Neuronal stem cell (in vitro differentiated cells): ENCODE data around the gene EYS.

Source experiments
- DNase-seq: peaks from one replicate; pipeline ENCODE4 v3.0.0-alpha.2; 2013; ENCODE audit warnings: low spot score
- H2AFZ ChIP-seq: one replicate; pipeline ENCODE4 v1.6.1; 2013; ENCODE audit warnings: mild to moderate bottlenecking, low read length, inconsistent platforms
- H2AK5ac ChIP-seq: 2 replicates; pipeline ENCODE4 v1.6.1; 2013; ENCODE audit warnings: low read depth, mild to moderate bottlenecking, inconsistent platforms, low read length, moderate library complexity, mixed read lengths
- H2BK120ac ChIP-seq: 2 replicates; pipeline ENCODE4 v1.6.1; 2013; ENCODE audit warnings: low read depth, mild to moderate bottlenecking, inconsistent platforms, low read length, moderate library complexity, mixed read lengths
- H2BK12ac ChIP-seq: one replicate; pipeline ENCODE4 v1.6.1; 2013; ENCODE audit warnings: low read length, inconsistent platforms
- H2BK15ac ChIP-seq: 2 replicates; pipeline ENCODE4 v1.6.1; 2013; ENCODE audit warnings: mild to moderate bottlenecking, low read length, inconsistent platforms, mixed read lengths
- H2BK5ac ChIP-seq: one replicate; pipeline ENCODE4 v1.6.1; 2013; ENCODE audit warnings: inconsistent platforms, mild to moderate bottlenecking, low read length, moderate library complexity
- H3K14ac ChIP-seq: one replicate; pipeline ENCODE4 v1.6.1; 2013; ENCODE audit warnings: low read length, inconsistent platforms
- H3K18ac ChIP-seq: 2 replicates; pipeline ENCODE4 v1.6.1; 2013; ENCODE audit warnings: low read length, inconsistent platforms
- H3K23ac ChIP-seq: 2 replicates; pipeline ENCODE4 v1.6.1; 2013; ENCODE audit warnings: low read depth, mild to moderate bottlenecking, mixed read lengths, low read length, inconsistent platforms; ENCODE audit not compliant: poor library complexity
- H3K27ac ChIP-seq: replicated peaks from 3 replicates; pipeline ENCODE4 v1.5.1; 2013; ENCODE audit warnings: low read length, inconsistent platforms
- H3K27me3 ChIP-seq, 3 experiments: 2 replicates each; pipeline ENCODE4 v1.6.1; 2013; ENCODE audit warnings: low read length in 3 of 3, mild to moderate bottlenecking in 2 of 3, inconsistent platforms in 1 of 3, low read depth in 1 of 3, mixed read lengths in 1 of 3, moderate library complexity in 1 of 3; ENCODE audit not compliant: control insufficient read depth in 3 of 3, insufficient read depth in 3 of 3
- H3K36me3 ChIP-seq, 2 donors: replicated peaks in 1 of 2; 2 replicates each; pipeline ENCODE4 v1.6.1; 2013; ENCODE audit warnings: low read length in 2 of 2; ENCODE audit not compliant: control insufficient read depth in 2 of 2, insufficient read depth in 2 of 2
- H3K4ac ChIP-seq: 2 replicates; pipeline ENCODE4 v1.6.1; 2013; ENCODE audit warnings: inconsistent platforms, mild to moderate bottlenecking, low read length, moderate library complexity
- H3K4me1 ChIP-seq, 2 donors: 1 replicate in 1 of 2; 2 replicates in 1 of 2; pipeline ENCODE4 v1.6.1; 2013; ENCODE audit warnings: low read length in 2 of 2, low read depth in 1 of 2; ENCODE audit not compliant: control insufficient read depth in 2 of 2, insufficient read depth in 1 of 2
- H3K4me2 ChIP-seq: one replicate; pipeline ENCODE4 v1.6.1; 2013; ENCODE audit warnings: mild to moderate bottlenecking, low read length, inconsistent platforms; ENCODE audit not compliant: insufficient read depth, poor library complexity, severe bottlenecking
- H3K4me3 ChIP-seq, 2 donors: 2 replicates each; pipeline ENCODE4 v1.5.1; 2013; ENCODE audit warnings: low read length in 2 of 2, mild to moderate bottlenecking in 2 of 2, inconsistent platforms in 1 of 2, moderate library complexity in 1 of 2
- H3K79me1 ChIP-seq: one replicate; pipeline ENCODE4 v1.6.1; 2013; ENCODE audit warnings: low read depth, mild to moderate bottlenecking, inconsistent platforms, low read length, moderate library complexity
- H3K9ac ChIP-seq: one replicate; pipeline ENCODE4 v1.6.1; 2013; ENCODE audit warnings: mild to moderate bottlenecking, low read depth, low read length, inconsistent platforms; ENCODE audit not compliant: poor library complexity
- H3K9me3 ChIP-seq, 2 donors: replicated peaks in 1 of 2; 2 replicates each; pipeline versions ENCODE3 to v1.6.1; 2013; ENCODE audit warnings: low read length in 2 of 2, mild to moderate bottlenecking in 2 of 2, inconsistent platforms in 1 of 2, low read depth in 1 of 2, mixed read lengths in 1 of 2, moderate library complexity in 1 of 2; ENCODE audit not compliant: control insufficient read depth in 2 of 2, insufficient read depth in 1 of 2
- H4K8ac ChIP-seq: one replicate; pipeline ENCODE4 v1.6.1; 2013; ENCODE audit warnings: low read depth, mild to moderate bottlenecking, inconsistent platforms, low read length, moderate library complexity
- H4K91ac ChIP-seq: one replicate; pipeline ENCODE4 v1.6.1; 2013; ENCODE audit warnings: low read length, low read depth, mild to moderate bottlenecking, inconsistent platforms; ENCODE audit not compliant: poor library complexity
- WGBS, 2 donors: extraction: QIAGEN DNeasy Blood & Tissue Kit; methylation state at CpG; one replicate each; pipeline ENCODE4 v1.1.7; 2013; ENCODE audit warnings: missing lambda C conversion rate in 2 of 2, mixed read lengths in 1 of 2; ENCODE audit not compliant: insufficient read length in 2 of 2, insufficient replicate concordance in 1 of 2; ENCODE audit errors: extremely low coverage in 2 of 2; 5-methylcytosine and 5-hydroxymethylcytosine counted together

Gene EYS

GRCh38 chr6:65098349-65098748 is 608.7 kb downstream of the EYS start:
- Histone ChIP-seq H3K4ac (no peak overlapping the region), H2BK5ac (no peak overlapping the region), H3K9ac (no peak overlapping the region), H2AK5ac (no peak overlapping the region), H3K4me2 (no peak overlapping the region), H2AFZ (no peak overlapping the region), H3K36me3 (no peaks in the 10 kb centered on the region), H3K18ac (no peak overlapping the region), H3K79me1 (no peaks in the 10 kb centered on the region), H3K27me3 (no peaks in the 10 kb centered on the region), H4K91ac (no peak overlapping the region), H3K27ac (no peak overlapping the region), H2BK120ac (no peak overlapping the region), H3K4me3 (no peak overlapping the region), H2BK12ac (no peak overlapping the region), H4K8ac (no peak overlapping the region), H2BK15ac (no peak overlapping the region), H3K9me3 (no peaks in the 10 kb centered on the region), H3K4me1 (no peaks in the 10 kb centered on the region), H3K14ac (no peak overlapping the region), H3K23ac (no peak overlapping the region)
- WGBS, 2 donors: no CpG with 5 or more reads among the region's 1 CpG
- DNase-seq: no peak

- Histone ChIP-seq H2BK12ac (no peak overlapping the region), H3K79me1 (no peaks in the 10 kb centered on the region), H3K4me1 (no peaks in the 10 kb centered on the region), H3K27me3 (no peaks in the 10 kb centered on the region), H3K18ac (no peak overlapping the region), H4K91ac (no peak overlapping the region), H2BK120ac (no peak overlapping the region), H3K36me3 (no peaks in the 10 kb centered on the region), H3K27ac (no peak overlapping the region), H3K9me3 (peaks cover 0 to 3% of the 10 kb centered on the region in 2 donors), H3K4me2 (no peak overlapping the region), H3K23ac (no peak overlapping the region), H3K9ac (no peak overlapping the region), H2BK5ac (no peak overlapping the region), H3K4me3 (no peak overlapping the region), H2BK15ac (no peak overlapping the region), H2AFZ (no peak overlapping the region), H2AK5ac (no peak overlapping the region), H3K4ac (no peak overlapping the region), H4K8ac (no peak overlapping the region), H3K14ac (no peak overlapping the region)
- DNase-seq: no peak
- WGBS, 2 donors: no CpG with 5 or more reads among the region's 8 CpGs
Observed at GRCh38 chr6:65091561-65091960, 615.5 kb downstream of the EYS start.

DNA sequence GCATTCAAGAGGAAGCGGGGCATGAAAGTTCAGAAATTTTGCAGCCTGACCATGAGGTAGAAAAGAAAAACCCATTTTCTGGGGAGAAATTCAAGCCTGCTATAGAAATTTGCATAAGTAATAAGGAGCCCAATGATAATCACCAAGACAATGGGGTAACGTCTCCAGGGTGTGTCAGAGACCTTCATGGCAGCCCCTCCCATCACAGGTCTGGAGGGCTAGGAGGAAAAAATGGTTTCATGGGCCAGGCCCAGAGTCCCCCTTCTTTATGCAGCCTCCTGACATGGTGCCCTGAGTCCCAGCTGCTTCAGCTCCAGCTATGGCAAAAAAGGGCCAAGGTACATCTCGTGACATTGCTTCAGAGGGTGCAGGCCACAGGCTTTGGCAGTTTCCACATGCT is 618.5 kb downstream of the EYS start:
- H4K91ac ChIP-seq: no peak overlapping the region
- H2BK15ac ChIP-seq: no peak overlapping the region
- no peak overlapping the region for H3K14ac ChIP-seq
- no peak overlapping the region for H3K9ac ChIP-seq
- no peaks in the 10 kb centered on the region for H3K4me1 ChIP-seq
- H3K4ac ChIP-seq: no peak overlapping the region
- H4K8ac ChIP-seq: no peak overlapping the region
- H2BK120ac ChIP-seq: no peak overlapping the region
- no peak overlapping the region for H2AFZ ChIP-seq
- no peak overlapping the region for H2BK5ac ChIP-seq
- no peak overlapping the region for H3K4me2 ChIP-seq
- H3K36me3 ChIP-seq: no peaks in the 10 kb centered on the region
- no peaks in the 10 kb centered on the region for H3K27me3 ChIP-seq
- no peak for DNase-seq
- no CpG with 5 or more reads among the region's 3 CpGs for WGBS, 2 donors
- no peak overlapping the region for H3K4me3 ChIP-seq
- H2BK12ac ChIP-seq: no peak overlapping the region
- H3K18ac ChIP-seq: no peak overlapping the region
- H3K23ac ChIP-seq: no peak overlapping the region
- peaks cover 0 to 3% of the 10 kb centered on the region in 2 donors for H3K9me3 ChIP-seq
- H2AK5ac ChIP-seq: no peak overlapping the region
- H3K79me1 ChIP-seq: no peaks in the 10 kb centered on the region
- H3K27ac ChIP-seq: no peak overlapping the region

DNA sequence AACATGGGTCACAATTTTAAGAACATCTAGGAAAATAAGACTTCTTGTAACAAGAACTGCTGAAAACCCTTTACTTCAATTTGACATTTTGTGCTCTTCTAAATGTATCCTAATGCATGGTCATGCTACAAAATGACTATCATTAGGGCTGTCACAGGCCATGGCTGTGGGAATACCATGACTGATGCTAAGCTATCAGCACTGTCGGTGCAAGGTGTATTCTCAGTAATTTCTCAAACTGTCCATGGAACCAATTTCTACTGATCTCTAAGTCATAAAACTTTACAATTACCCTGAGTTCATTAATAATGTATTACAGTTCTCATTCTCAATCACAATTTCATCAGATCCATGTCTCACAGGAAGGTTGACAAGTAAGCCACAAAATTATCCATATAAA is 625.3 kb downstream of the EYS start:
- no CpG with 5 or more reads among the region's 1 CpG for WGBS, 2 donors
- no peaks in the 10 kb centered on the region for H3K9me3 ChIP-seq
- no peak overlapping the region for H4K8ac ChIP-seq
- H3K4me3 ChIP-seq: no peak overlapping the region
- DNase-seq: no peak
- no peak overlapping the region for H4K91ac ChIP-seq
- no peak overlapping the region for H3K27ac ChIP-seq
- no peak overlapping the region for H2AFZ ChIP-seq
- H2BK5ac ChIP-seq: no peak overlapping the region
- H2AK5ac ChIP-seq: no peak overlapping the region
- no peak overlapping the region for H3K18ac ChIP-seq
- H3K79me1 ChIP-seq: no peaks in the 10 kb centered on the region
- no peak overlapping the region for H3K23ac ChIP-seq
- H3K4me1 ChIP-seq: no peaks in the 10 kb centered on the region
- H2BK15ac ChIP-seq: no peak overlapping the region
- H2BK12ac ChIP-seq: no peak overlapping the region
- H3K27me3 ChIP-seq: no peaks in the 10 kb centered on the region
- H3K9ac ChIP-seq: no peak overlapping the region
- no peak overlapping the region for H3K14ac ChIP-seq
- H3K36me3 ChIP-seq: no peaks in the 10 kb centered on the region
- H3K4ac ChIP-seq: no peak overlapping the region
- no peak overlapping the region for H2BK120ac ChIP-seq
- H3K4me2 ChIP-seq: no peak overlapping the region
